Stimulated activated CD8-positive, alpha-beta memory T cell treated with anti-CD3 and anti-CD28 coated beads, Interleukin-2, amount 100 ng/mL, for 1 hour (primary cell): Measurements from ENCODE around the gene PLEKHA7.

ENCODE experiments used
- DNase-seq, 2 donors: peaks; one replicate each; pipeline ENCODE4 v3.0.0-alpha.2; 2020; ENCODE audit warnings: low read depth in 2 of 2

PLEKHA7 gene

DNA sequence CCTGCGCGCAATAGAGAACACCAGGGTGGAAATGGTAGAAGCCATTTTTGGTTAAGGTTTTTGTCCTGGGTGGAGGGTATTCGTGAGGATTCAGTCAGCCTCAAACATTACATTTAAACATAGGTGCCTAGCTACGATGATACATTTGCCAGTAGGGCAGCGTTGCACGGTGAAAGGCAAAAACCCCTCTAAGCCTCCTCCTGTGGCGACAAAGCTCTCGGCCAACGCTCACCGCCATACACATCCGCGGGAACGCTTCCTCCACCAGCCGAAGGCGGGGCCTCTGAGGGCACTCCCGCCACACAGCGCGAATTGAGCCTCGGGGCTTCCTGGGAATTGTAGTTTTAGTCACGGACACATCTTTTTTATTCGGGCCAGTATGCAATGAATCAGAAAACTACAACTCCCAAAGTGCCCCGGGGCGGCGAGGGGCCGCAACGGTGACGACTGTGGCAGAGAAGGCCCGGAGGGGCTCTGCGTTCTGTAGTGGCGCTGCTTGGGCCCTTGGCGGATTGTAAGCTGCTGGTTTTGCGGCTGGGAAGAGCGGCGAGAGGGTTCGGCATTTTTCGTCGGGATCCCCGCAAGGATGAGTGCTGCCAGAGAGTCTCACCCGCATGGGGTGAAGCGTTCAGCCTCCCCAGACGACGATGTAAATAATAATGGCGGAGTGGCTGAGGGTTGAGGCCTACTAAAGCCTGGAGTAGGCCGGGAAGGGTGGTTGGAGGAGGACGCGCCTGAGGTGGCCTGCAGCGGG lies 275.8 kb downstream of the PLEKHA7 start, which contains the start of gene C11orf58:
Gene C11orf58 (plus strand): TSS at position 455 of the 754 bp plus-strand sequence. CDS start 132 bp downstream, at position 587.
- DNase-seq: peak; percentile 86 to 88

DNA sequence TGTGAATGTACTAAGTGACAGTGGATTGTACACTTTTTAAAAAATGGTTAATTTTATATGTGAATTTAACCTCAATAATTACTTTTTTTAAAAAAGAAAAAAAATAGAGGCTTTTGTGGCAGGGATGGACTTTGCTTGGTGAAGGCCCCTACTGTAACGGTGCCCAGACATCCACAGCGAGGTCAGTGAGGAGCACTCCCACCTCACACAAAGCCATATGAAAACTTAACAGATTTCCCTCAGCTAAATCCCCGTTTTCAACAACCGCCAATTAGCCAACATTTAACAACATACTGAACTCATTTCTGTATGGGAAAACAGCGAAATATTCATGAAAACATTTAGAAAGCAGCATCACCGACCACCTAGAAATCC lies 276.4 kb downstream of the PLEKHA7 start:
- no peak for DNase-seq
